ENCODE results near the gene PCSK2.
A peak's percentile ranks its signal among the peaks of the same experiment; 100 is the strongest.

PCSK2 gene

DNA sequence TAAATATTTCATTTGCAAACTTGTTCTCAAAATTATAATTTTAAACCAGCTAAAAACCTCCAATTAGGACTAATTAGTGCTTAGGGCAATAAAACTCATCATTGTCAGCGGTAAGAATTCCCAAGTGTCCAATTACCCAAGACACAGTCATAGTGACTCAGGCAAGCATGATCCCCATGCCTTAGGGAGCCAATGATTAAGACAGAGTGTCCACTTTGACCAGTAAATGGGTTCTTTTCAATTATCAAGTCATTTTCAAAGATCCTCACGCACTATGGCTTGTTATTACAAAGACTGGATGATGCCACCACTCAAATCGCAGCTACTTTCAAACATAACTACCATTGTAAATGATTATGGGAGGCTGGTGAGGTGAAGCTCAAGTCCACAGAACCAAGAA is 190.4 kb downstream of the PCSK2 start:
- Histone ChIP-seq H2AK5ac (ENCODE audit: low read length) (no peak overlapping the region), H4K91ac (ENCODE audit: low read depth, low read length) (no peak overlapping the region), H3K9me3 (ENCODE audit: insufficient read depth, low read depth, low read length) (no peaks in the 10 kb centered on the region), H2BK12ac (ENCODE audit: low read length) (no peak overlapping the region), H2BK120ac (ENCODE audit: insufficient read depth, low read length, poor library complexity) (no peak overlapping the region), H3K27ac (ENCODE audit: low read depth, low read length) (no peak overlapping the region), H3K36me3 (ENCODE audit: control insufficient read depth in 1 of 2, insufficient read depth in 2 of 2, low read length in 2 of 2) (no peaks in the 10 kb centered on the region), H3K27me3 (ENCODE audit: insufficient read depth, low read length) (no peaks in the 10 kb centered on the region), H3K14ac (ENCODE audit: low read length) (no peak overlapping the region), H3K9ac (ENCODE audit: low read length) (no peak overlapping the region), H3K4ac (ENCODE audit: low read depth, low read length) (no peak overlapping the region), H2AFZ (ENCODE audit: insufficient read depth, low read length, poor library complexity) (no peak overlapping the region), H3K79me1 (ENCODE audit: low read length) (no peaks in the 10 kb centered on the region), H3K4me2 (ENCODE audit: low read length) (no peak overlapping the region), H3K79me2 (ENCODE audit: control insufficient read depth, insufficient read depth, low read length, poor library complexity) (no peaks in the 10 kb centered on the region), H3K18ac (ENCODE audit: low read length) (no peak overlapping the region), H2BK5ac (ENCODE audit: low read depth, low read length, poor library complexity) (no peak overlapping the region), H3K4me3 (ENCODE audit: low read depth, low read length) (no peak overlapping the region), H3K4me1 (ENCODE audit: control insufficient read depth in 1 of 2, insufficient read depth in 2 of 2, low read length in 2 of 2) (peaks cover 0 to 5% of the 10 kb centered on the region in 2 experiments), H3K23ac (ENCODE audit: low read length) (no peak overlapping the region), H4K12ac (ENCODE audit: low read depth, low read length) (no peak overlapping the region), H4K8ac (ENCODE audit: low read depth, low read length) (no peak overlapping the region)
- WGBS (ENCODE audit: extremely low coverage, insufficient coverage, insufficient read length) = no CpG with 5 or more reads among the region's 3 CpGs
- DNase-seq = no peak

DNA sequence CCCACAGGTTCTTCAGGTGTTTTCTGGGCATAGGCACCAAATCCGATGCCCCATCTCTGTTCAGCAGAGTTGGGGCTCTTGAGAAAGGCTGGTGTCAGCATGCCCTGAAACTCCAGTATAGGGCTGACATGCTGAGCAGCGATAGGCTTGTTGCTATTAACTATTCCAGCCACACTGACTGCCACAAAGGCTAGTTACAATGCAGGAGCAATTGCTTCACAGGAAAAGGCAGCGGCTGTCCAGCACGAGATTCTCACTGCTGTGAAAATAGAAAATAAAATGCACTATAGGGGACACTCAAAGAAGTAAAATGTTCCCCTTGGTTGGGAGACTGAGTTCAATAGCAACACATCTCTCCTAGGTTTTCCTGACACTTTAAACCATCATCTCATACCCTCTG is 191.9 kb downstream of the PCSK2 start:
- Histone ChIP-seq H2AK5ac (ENCODE audit: low read length) (no peak overlapping the region), H3K9ac (ENCODE audit: low read length) (no peak overlapping the region), H3K4me2 (ENCODE audit: low read length) (no peak overlapping the region), H3K36me3 (ENCODE audit: control insufficient read depth in 1 of 2, insufficient read depth in 2 of 2, low read length in 2 of 2) (no peaks in the 10 kb centered on the region), H3K4ac (ENCODE audit: low read depth, low read length) (no peak overlapping the region), H3K27me3 (ENCODE audit: insufficient read depth, low read length) (no peaks in the 10 kb centered on the region), H4K91ac (ENCODE audit: low read depth, low read length) (no peak overlapping the region), H2BK5ac (ENCODE audit: low read depth, low read length, poor library complexity) (no peak overlapping the region), H3K4me3 (ENCODE audit: low read depth, low read length) (no peak overlapping the region), H3K9me3 (ENCODE audit: insufficient read depth, low read depth, low read length) (no peaks in the 10 kb centered on the region), H3K79me1 (ENCODE audit: low read length) (no peaks in the 10 kb centered on the region), H3K18ac (ENCODE audit: low read length) (no peak overlapping the region), H3K27ac (ENCODE audit: low read depth, low read length) (no peak overlapping the region), H3K79me2 (ENCODE audit: control insufficient read depth, insufficient read depth, low read length, poor library complexity) (no peaks in the 10 kb centered on the region), H4K12ac (ENCODE audit: low read depth, low read length) (no peak overlapping the region), H4K8ac (ENCODE audit: low read depth, low read length) (no peak overlapping the region), H3K14ac (ENCODE audit: low read length) (no peak overlapping the region), H3K23ac (ENCODE audit: low read length) (no peak overlapping the region), H2BK120ac (ENCODE audit: insufficient read depth, low read length, poor library complexity) (no peak overlapping the region), H2AFZ (ENCODE audit: insufficient read depth, low read length, poor library complexity) (no peak overlapping the region), H2BK12ac (ENCODE audit: low read length) (no peak overlapping the region), H3K4me1 (ENCODE audit: control insufficient read depth in 1 of 2, insufficient read depth in 2 of 2, low read length in 2 of 2) (peaks cover 0 to 5% of the 10 kb centered on the region in 2 experiments)
- no peak for DNase-seq
- WGBS (ENCODE audit: extremely low coverage, insufficient coverage, insufficient read length) = no CpG with 5 or more reads among the region's 4 CpGs

DNA sequence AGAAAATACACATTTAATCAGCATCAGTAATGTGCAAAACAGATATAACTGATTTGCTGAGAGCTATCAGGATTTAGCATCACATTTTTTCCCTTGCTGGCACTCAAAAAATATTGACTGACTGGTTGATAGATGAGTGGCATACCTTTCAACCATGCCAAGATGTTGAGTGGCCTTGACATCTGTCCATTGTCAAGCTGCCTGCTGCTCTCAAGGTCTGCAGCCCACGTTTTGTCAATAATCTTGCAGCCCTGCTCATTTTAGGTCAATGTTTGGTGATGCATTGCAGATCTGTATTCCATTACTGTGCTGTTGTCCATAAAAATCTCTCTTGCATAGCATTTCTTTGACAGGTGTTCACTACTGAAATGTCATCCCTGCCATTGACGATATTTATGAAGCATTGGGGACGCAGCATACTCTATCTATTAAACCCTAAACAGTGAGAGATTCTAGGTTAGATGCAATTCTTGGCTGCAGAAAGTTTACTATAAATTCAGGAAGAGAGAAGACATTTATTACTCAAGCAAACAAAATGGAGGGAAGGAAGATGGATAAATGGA is 192.7 kb downstream of the PCSK2 start:
- Histone ChIP-seq H2BK120ac (ENCODE audit: insufficient read depth, low read length, poor library complexity) (no peak overlapping the region), H3K4me1 (ENCODE audit: control insufficient read depth in 1 of 2, insufficient read depth in 2 of 2, low read length in 2 of 2) (peaks cover 0 to 5% of the 10 kb centered on the region in 2 experiments), H4K12ac (ENCODE audit: low read depth, low read length) (no peak overlapping the region), H3K18ac (ENCODE audit: low read length) (no peak overlapping the region), H2AFZ (ENCODE audit: insufficient read depth, low read length, poor library complexity) (no peak overlapping the region), H4K8ac (ENCODE audit: low read depth, low read length) (no peak overlapping the region), H3K9ac (ENCODE audit: low read length) (no peak overlapping the region), H3K4me2 (ENCODE audit: low read length) (no peak overlapping the region), H2AK5ac (ENCODE audit: low read length) (no peak overlapping the region), H3K4ac (ENCODE audit: low read depth, low read length) (no peak overlapping the region), H3K23ac (ENCODE audit: low read length) (no peak overlapping the region), H3K36me3 (ENCODE audit: control insufficient read depth in 1 of 2, insufficient read depth in 2 of 2, low read length in 2 of 2) (no peaks in the 10 kb centered on the region), H2BK12ac (ENCODE audit: low read length) (no peak overlapping the region), H3K79me2 (ENCODE audit: control insufficient read depth, insufficient read depth, low read length, poor library complexity) (no peaks in the 10 kb centered on the region), H2BK5ac (ENCODE audit: low read depth, low read length, poor library complexity) (no peak overlapping the region), H3K79me1 (ENCODE audit: low read length) (no peaks in the 10 kb centered on the region), H3K4me3 (ENCODE audit: low read depth, low read length) (no peak overlapping the region), H3K27ac (ENCODE audit: low read depth, low read length) (no peak overlapping the region), H3K14ac (ENCODE audit: low read length) (no peak overlapping the region), H3K9me3 (ENCODE audit: insufficient read depth, low read depth, low read length) (no peaks in the 10 kb centered on the region), H3K27me3 (ENCODE audit: insufficient read depth, low read length) (no peaks in the 10 kb centered on the region), H4K91ac (ENCODE audit: low read depth, low read length) (no peak overlapping the region)
- no CpG with 5 or more reads among the region's 3 CpGs for WGBS (ENCODE audit: extremely low coverage, insufficient coverage, insufficient read length)
- DNase-seq = no peak

DNA sequence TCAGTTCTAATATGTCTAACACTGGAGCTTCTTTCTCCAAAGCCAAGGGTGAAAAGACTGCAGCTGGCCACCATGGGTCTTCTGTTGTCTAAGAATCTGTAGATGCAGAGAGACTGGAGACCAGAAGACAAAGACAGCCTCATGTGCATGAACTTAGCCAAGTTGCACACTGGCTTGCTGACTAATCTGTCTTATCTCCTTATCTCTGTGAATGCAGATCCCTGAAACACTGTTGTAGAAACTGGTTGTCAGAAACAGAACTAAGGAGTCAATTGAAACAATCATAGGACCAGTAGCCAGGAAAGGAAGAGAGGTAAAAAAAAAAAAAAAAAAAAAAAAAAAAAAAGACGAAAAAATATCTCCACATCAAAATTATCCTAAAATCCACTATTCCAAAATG is 194.7 kb downstream of the PCSK2 start:
- DNase-seq = peak in 1 of 2 donors; percentile 21
- Histone ChIP-seq H3K18ac (ENCODE audit: low read length) (no peak overlapping the region), H2BK5ac (ENCODE audit: low read depth, low read length, poor library complexity) (no peak overlapping the region), H3K27me3 (ENCODE audit: insufficient read depth, low read length) (no peaks in the 10 kb centered on the region), H2BK12ac (ENCODE audit: low read length) (no peak overlapping the region), H3K4me3 (ENCODE audit: low read depth, low read length) (no peak overlapping the region), H4K8ac (ENCODE audit: low read depth, low read length) (no peak overlapping the region), H3K4me2 (ENCODE audit: low read length) (no peak overlapping the region), H3K9me3 (ENCODE audit: insufficient read depth, low read depth, low read length) (no peaks in the 10 kb centered on the region), H3K9ac (ENCODE audit: low read length) (no peak overlapping the region), H3K79me2 (ENCODE audit: control insufficient read depth, insufficient read depth, low read length, poor library complexity) (no peaks in the 10 kb centered on the region), H3K23ac (ENCODE audit: low read length) (no peak overlapping the region), H3K4me1 (ENCODE audit: control insufficient read depth in 1 of 2, insufficient read depth in 2 of 2, low read length in 2 of 2) (peaks cover 0 to 5% of the 10 kb centered on the region in 2 experiments), H3K79me1 (ENCODE audit: low read length) (no peaks in the 10 kb centered on the region), H2AK5ac (ENCODE audit: low read length) (no peak overlapping the region), H2BK120ac (ENCODE audit: insufficient read depth, low read length, poor library complexity) (no peak overlapping the region), H3K4ac (ENCODE audit: low read depth, low read length) (no peak overlapping the region), H3K27ac (ENCODE audit: low read depth, low read length) (no peak overlapping the region), H3K14ac (ENCODE audit: low read length) (no peak overlapping the region), H3K36me3 (ENCODE audit: control insufficient read depth in 1 of 2, insufficient read depth in 2 of 2, low read length in 2 of 2) (no peaks in the 10 kb centered on the region), H4K91ac (ENCODE audit: low read depth, low read length) (no peak overlapping the region), H2AFZ (ENCODE audit: insufficient read depth, low read length, poor library complexity) (no peak overlapping the region), H4K12ac (ENCODE audit: low read depth, low read length) (no peak overlapping the region)
- WGBS (ENCODE audit: extremely low coverage, insufficient coverage, insufficient read length) = 100% methylated on average over 1 of the region's 1 CpG
